NCI-H128 (cell line): ENCODE results near the gene C4BPA.
A peak's percentile ranks its signal among the peaks of the same experiment; 100 is the strongest.

ENCODE experiments used
- DNase-seq: peaks from one replicate; lab custom pipeline; 2025; ENCODE audit not compliant: unreplicated experiment; lab: John Stamatoyannopoulos, UW

The C4BPA gene

DNA sequence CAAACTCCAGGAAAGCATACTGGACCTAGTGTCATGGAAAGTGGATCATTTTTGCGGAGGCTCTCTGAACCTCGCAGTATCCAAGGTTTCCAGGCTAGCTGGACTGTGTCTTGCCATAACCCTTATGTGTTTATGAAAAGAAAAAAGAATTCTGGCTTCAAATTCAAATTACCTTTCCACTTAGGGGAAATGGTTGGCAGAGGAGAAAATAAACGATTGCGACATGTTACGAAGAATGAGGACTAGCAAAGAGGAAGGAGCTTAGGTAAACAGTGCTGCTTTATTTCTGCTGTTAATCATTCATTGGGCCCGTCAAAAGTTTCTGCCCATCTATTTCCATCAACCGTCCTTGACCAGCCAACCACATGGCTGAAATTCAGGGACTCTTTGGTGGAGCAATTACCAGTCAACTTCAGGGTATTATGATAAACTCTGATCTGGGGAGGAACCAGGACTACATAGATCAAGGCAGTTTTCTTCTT lies at the start of gene C4BPA:
Gene C4BPA, plus strand, starts transcription at position 342 of the 482 bp plus-strand sequence. CDS start 8,793 bp downstream, outside the sequence.
- DNase-seq = no peak

DNA sequence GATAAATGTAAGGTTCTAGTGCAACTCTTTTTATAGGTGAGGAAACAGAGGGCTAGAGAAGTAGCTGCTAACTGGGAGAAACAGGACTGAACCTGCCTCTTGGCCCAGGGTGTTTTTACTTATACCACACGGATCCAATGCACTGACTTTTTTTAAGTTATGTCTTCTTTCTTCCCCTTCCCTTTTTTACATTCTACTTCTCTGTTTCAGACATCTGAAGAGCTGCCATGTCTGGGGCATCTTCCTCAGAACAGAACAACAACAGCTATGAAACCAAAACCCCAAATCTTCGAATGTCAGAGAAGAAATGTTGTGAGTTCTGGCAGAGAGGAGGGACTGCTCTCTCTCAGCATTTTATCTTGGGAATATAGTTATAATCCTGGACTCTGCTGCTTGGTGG lies 49.5 kb upstream of the C4BPA start:
- DNase-seq = no peak

DNA sequence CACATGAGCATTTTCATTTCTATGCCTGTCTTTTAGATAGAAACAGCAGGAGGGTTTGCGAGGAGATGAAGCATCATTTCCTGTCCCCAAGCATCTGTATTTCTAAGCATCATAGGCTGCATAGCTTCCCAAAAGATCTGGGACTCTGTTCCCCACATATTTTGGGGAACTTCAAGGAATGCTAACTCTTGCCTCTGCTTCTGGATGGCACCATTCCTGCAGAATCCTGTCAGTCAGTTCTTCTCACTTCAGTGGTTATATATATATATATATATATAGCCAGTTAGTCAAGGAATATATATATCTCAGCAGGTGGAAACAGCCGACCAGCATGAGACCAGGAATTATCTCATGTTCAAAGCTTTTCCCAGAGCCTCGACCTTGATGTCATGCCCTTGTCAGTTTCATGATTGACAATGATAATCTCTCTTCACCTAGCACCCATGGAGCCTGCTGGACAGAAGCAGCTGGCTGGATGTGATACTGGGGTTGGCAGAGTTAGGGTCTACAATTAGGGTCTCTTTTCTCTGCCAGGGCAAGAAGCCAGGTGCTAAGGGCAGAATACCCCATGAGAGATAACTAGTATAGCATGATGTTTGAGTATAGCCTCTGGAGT lies 48.5 kb upstream of the C4BPA start:
- no peak for DNase-seq

DNA sequence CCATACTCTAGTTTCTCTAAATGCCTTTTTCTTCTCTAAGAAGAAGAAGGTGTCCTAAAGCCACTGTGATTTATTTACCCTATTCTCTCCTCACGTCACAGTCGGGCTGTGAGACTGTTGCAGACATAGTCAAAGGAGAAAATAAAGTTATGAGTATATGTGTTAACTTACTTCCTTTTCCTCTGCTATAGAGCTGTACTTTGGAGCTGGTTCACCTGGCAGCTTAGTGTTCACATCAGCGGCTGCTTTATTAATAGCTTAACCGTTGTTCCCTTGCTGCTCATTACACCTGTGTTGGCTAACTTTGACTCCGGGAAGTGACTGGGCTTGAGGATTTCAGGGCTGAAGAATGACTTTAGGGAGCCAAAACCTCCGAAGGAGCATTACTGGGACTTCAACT lies 47.4 kb upstream of the C4BPA start:
- DNase-seq = no peak

DNA sequence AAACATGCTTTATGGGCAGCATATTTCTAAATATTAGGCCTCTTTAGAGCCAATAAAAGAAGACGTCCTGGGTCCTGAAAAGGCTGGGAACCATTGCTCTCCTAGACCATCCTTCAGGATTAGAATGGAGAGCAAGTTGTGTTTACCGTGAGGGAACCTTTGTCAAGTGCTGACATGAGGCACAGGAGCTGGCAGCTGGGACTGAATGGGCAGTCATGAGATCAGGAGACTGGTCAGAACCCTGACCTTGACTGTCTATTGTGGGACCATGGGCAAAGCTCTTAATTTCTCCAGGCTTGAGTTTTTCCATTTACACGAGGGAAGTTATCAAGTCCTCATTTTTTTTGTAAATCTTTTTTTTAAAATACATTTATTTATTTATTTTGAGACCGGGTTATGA lies 45.8 kb upstream of the C4BPA start:
- DNase-seq = no peak

DNA sequence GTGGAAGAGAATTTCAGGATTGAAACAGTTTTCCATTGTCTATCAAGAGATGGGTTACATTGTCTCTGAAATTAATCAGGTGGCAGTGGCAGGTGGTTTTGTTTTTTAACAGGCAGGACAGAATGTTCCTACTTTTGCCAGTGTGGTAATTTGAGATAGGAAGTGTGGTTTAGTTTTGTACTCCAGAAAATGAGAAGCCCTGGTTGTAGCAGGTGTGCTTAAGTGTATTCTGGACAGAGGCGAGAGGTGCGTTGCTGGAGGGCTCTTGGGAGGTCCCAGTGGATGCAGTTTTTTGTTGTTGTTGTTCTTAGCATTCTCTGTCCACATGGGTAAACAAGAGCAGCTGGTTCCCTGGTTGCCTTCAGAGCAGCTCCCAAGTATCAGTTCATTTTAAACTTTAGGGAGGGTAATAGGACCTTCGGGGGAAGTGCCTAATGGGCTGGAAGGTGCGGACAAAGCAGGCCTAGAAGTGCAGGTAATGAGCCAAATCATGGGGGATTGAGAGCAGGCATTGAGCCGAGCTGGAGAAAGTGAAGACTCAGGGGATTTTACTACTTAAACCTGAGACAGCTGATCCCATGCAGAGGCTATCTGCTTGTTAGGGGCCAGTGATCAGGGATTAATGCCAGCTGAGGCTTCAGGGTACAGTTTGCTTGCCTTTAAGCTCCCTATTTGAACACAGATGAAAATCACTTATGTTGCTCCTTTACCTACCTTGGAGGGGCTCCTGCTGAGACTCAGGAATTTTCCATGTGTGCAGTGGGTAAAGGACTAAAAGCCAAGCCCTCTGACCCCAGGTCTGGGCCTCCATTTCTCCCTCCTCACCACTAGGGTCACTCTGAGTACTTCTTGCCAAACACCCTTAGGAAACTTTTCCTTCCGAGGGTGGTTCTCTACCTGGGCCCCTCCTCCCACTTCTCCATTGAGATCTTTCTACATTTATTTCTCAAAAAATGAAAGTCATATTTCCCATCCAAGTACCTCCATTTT lies 44.9 kb upstream of the C4BPA start:
- peak; percentile 91 for DNase-seq

DNA sequence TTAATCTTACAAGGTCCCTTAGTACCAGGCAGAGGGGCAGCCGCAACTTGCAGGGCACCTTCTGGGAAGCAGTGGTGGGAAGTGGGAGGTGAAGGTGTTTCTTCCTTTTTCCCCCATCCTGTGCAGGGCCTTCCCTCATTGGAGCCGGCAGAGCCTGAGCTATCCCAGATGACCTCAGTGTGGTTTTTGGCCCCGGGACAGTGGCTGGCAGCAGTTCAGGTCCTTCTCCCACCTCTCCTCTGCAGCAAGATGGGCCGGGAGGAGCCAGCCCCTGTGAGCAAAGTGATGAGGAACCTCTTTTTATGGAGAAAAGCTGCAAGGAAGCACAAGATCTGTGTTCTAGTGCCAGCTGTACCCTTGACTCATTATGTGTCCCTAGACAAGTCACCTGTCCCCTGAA lies 44.2 kb upstream of the C4BPA start:
- DNase-seq = no peak

DNA sequence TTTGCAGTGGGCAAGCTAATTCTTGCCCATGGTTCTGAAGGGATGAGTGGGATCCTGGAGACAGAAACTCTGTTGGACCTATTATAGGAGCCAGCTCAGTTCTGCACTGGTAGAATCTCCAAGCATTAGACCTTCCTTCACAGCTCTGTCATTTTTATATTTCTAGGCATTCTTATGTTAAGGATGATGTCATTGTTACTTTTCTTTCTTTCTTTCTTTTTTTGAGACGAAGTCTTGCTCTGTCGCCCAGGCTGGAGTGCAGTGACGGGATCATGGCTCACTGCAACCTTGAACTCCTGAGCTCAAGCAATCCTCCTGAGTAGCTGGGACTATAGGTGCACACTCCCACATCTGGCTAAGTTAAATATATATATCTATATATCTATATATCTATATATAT lies 43.4 kb upstream of the C4BPA start:
- DNase-seq = no peak

DNA sequence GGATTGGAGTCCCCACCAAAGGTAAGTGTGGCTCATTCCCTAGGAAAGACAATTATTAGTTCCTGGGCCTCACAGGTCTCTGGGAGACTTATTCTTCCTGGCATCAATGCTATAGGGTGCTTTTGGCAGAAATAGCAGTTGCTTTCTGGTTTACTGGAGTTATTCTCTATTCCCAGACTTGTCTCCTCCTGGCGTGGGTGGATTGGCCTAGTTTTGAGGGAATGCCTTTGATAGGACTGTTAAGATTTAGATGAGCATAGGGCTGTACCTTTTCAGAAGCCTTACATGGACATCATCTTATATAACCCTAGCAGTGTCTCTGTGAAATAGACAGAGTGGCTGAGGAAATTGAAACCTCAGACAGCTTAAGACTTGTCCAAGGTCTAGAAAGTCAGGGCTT lies 42.0 kb upstream of the C4BPA start:
- no peak for DNase-seq

DNA sequence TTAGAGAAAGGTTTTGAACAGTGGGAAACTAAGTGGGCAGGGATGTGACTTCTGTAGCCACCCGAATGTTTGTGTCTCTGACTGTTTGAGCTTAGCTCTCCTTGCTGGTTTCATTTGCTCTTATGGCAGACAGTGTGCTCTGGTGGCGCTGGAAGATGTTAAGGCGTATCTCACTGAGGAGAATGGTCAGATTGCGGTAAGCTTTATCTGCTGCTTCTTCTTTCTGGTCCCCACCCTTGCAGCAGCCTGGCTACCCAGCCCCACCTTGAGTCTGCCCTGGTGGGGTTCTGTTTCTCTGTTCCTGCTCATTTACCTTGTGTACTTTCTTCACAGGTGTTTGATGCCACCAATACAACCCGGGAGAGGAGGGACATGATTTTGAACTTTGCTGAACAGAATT lies 41.0 kb upstream of the C4BPA start:
- DNase-seq = no peak

DNA sequence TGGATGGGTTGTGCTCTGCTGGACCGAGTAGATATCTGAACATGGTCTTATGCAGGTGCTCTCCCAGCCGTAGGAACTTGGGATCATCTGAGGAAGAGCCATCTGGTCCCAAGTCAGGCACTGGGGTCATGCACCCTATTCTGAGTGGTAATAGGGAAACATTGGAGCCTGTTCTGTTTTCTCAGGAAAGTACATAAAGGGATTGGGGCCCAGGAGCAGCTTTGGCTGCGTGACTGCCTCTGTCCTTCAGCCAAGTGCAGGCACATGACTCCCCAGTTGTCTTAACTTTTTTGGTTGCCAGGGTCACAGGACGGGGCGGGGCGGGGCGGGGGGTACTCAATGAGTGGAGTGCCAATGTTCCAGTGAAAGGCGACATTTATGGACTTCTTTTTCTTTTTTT lies 39.5 kb upstream of the C4BPA start:
- no peak for DNase-seq

DNA sequence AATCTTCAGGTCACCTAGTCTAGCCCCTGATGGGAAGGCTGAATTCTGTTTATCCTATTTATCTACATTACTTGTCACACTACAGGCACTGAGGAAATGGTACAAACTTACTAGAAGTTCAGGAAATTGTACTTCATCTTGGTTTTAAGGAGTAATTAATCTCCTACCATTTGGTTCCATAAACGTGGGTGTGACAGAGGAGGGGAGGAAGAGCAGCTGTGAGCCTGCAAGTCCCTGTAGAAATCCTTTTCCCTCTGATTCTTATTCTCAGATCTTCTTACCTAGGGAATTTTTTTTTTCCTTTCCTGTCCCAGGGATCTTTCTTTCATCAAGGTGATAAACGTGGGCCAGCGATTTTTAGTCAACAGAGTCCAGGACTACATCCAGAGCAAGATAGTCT lies 36.8 kb upstream of the C4BPA start:
- DNase-seq = no peak

DNA sequence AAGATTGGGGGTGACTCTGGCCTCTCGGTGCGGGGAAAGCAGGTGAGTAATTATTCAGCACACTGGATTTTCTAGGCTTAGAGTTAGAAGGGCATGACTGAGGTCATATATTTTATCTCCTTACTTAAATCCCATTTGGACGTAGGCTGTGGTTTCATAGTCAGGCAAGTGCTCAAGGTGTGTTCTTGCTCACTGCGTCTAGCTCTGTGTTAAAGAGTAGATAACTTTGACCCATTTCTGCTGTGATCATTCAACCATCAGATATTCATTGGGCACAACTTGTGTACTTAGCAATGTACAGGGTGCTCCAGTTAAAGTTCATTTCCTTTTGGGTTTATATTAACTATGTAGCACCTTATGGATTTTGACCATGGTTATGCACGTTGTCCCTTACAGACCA lies 36.4 kb upstream of the C4BPA start:
- no peak for DNase-seq

DNA sequence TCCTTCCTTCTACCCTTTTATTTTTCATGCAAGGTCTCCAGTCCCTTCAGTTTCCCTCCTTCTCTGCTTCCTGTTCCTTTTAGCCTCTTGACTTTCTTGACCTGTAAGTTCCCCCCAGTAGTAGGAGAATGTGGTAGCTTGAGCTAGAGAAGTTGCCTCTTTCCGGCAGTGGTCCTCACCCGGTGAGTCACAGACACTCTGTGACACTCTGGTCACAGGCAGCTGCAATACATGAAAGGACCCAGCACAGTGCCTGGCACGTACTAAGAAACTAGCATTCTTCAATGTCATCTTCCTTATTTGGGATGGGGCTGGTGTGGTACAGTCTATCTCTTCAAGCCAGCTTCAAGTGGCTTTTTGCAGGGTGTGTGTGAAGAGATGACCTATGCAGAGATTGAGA lies 35.0 kb upstream of the C4BPA start:
- DNase-seq = no peak

DNA sequence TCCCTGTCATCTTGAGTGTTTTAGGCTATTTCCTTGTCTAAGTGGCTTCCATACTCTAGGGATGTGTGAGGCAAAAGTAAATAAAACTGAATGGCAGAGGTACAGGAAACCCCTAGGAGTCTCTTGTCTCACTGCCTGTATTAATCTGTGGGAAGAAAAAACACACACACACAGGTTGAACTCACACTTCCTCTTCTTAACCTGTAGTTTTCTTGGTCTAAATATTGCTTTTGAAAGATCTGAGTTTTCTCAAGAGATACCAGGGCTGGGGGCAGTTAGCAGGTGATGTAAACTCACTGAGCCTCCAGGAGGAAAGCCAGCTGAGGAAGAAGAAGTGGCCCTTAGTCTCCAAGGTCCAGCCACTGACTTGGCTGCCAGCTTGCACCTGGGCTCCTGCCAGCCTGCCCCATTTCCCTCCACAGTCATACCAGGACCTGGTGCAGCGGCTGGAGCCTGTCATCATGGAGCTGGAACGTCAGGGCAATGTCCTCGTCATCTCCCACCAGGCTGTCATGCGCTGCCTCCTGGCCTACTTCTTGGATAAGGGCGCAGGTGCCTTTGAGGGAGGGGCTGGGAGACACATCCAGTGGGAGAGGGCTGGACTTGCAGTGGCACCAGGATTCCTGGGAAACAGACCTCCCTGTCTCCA lies 34.1 kb upstream of the C4BPA start:
- no peak for DNase-seq

DNA sequence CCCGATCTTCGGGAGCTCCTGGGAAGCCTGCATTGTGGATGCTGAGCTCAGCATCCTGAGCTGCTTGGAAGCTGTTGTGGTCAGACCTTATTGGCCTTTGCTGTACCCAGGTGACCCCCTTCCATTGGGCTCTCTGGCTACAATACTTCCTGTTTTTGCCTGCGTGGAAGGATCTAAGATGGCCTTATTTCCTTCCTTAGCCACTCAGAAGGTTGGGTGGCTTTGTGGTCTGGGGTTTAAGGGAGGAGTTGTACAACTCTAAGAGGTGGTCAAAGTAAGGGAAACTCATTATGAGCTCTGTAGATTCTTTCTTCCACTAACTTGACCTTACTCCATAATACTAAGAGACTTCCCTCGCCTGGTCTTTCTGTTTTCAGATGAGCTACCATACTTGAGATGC lies 33.2 kb upstream of the C4BPA start:
- DNase-seq = no peak

DNA sequence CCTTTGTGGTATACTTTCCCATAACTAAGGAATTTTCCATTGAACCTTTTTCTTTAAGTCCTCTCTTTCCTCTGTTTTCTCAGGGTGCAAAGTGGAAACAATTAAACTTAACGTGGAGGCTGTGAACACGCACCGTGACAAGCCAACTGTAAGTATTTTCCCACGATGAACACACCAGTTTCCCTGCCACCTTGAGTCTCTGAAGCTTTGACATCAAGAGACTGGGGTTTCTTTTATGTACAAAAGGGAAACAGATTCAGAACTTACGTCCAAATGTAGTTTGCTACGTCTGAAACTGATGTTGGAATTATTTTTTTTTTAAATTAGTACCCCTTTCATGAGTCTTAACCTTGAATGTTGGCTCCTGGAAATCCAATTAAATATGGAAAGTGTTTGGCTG lies 32.6 kb upstream of the C4BPA start:
- no peak for DNase-seq

DNA sequence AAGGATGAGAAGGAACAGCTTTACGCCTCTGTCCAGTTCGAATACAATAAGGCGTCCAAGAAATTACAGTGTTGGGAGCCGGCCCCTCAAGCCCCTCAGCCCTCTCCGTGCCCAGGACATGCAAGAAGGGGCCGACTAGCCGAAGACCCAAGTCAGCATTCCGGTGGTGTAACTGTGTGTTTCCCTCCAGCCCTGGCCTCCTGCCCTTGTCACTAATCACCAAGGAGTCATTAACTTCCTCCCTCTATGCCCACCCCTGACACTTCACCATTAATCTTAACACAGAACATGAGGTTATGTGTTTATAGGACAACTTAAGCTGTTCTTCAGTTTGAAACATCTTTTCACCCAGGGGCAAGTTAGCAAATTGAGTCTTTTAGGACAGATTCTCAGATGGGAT lies 31.8 kb upstream of the C4BPA start:
- no peak for DNase-seq

DNA sequence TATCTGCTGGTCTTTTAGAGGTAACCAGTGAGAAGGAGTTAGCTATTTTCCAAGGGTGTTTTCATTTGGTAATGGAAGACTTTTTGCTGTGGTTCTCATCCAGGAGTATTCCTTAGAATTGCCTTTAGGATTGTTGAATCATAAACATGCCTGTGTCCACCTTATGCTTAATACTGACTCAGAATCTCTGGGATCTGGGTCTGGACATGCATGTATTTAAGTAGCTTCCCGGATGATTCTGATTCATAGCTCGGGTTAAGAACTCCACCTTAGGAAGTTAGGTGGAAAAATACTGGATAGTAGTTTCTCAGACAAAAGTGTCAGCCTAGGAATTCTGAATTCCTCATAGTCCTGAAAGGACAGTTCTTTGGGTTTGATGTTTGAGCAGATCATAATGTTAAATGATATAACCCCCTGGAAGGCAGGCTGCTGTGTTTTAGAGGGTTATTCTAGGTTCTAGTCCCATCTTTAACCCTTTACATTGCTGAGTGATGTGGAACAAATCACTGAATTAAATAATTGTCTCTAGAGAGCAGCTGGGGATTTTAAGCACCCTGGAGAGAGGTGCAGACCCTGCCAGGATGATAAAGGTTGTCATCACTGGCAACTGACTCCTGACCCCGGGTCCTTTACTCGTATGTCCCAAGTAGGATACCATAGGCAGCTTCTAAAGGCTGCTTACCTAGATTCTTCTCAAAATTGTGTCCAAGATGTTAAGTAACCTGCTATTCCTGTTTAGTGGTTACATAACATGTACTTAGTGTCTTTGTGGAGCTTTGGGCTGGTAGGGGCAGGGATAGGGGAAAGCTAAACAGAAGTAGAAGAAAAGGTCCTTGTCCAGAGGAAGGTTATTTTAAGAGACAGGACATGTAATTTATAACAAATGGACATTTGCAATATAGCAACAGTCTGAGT lies 29.9 kb upstream of the C4BPA start:
- no peak for DNase-seq

DNA sequence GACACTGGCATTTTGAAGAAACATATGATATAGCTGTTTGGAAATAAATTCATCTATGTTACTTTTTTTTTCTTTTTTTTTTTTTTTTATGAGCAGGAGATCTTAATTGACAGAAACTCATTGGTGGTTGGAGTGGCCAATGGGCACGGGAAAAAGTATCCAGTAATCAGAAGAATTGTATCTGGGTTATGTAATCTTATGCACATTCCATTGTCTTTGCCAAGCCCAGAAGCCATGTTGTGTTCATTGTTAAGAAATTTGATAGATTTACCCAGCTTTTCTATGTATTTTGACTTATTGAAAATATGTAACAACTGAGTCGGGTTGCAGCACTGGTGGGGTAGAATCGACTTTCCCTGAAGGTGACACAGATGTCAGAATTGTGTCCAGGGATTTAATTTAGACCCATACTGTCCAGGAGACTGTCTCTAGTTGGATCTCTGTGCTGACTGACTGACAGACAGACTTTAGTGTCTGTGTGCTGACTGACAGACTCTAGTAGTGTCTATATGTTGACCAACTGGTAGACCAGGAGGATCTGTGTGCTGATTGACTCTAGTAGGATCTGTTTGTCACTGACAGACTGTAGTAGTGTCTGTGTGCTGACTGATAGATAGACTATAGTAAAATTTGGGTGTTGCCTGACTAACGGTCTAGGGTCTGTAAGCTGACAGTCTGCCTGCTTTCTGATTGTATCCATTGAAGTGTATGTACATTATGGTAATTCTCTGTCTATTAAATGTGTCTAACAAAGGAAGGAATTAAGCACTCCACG lies 27.7 kb upstream of the C4BPA start:
- no peak for DNase-seq
